ENCODE measurements around the gene ANKRD37. TPM values are rescaled to one million over a fixed set of nuclear protein-coding genes. Genes with fewer than 3 reads are reported as not detected.

Gene ANKRD37
- total and polyA plus RNA-seq, 2 donors (not counting 3 experiments of a cell fraction or from before 2014, with no cell fraction given), result 4.0 to 5.8 TPM

DNA sequence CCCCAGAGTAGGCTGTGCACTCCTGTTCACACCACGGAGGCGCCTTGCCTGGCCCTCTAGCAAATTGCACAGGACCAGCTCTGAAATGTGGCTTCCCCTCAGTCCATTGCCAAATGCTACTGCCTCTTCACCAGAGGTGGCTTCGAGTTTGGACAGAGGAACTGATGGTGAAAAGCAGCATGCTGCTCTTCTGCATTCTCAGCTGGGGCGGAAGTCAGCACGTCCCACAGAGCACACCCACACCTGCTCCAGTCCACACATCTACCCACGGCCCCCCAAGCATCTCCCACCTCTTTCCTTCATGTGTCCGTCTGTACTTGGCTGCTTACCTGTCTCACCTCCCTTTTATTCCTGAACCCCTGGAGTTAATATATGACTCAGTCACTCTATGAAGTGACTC lies 44.4 kb upstream of the ANKRD37 start:
- no peak overlapping the region for H3K9ac ChIP-seq (replicated peaks; ENCODE audit: extremely low read depth, insufficient read depth, low read length)
- POLR2A ChIA-PET, result no interaction called here
- no TSS peak for BruUV-seq (replicated peaks)
- CTCF ChIA-PET, result interaction anchor here (1.5 kb wide), 1 partner anchor 27 kb away, joined by 3 read pairs; no protein-coding TSS in a partner anchor
- H3K4me3 ChIP-seq (replicated peaks in 1 of 3; ENCODE audit: insufficient read depth in 1 of 3, low read depth in 1 of 3, low read length in 3 of 3), result no peak overlapping the region
- no peak overlapping the region for H3K27ac ChIP-seq (ENCODE audit: insufficient read depth, low read depth, low read length)
- intact Hi-C loops (cut with micrococcal nuclease), result no loop called here
- no peak for FAIRE-seq
- H2AFZ ChIP-seq (ENCODE audit: low read depth, low read length), result no peak overlapping the region
- dilution Hi-C loops (cut with MboI; ENCODE audit: extremely low pct_ligation_motif_present, low sequenced_read_pairs), result no loop called here
- no peaks in the 10 kb centered on the region for H3K9me1 ChIP-seq (replicated peaks; ENCODE audit: control insufficient read depth, extremely low read depth, insufficient read depth, low read length)
- no peaks in the 10 kb centered on the region for H4K20me1 ChIP-seq (replicated peaks; ENCODE audit: control insufficient read depth, extremely low read depth, insufficient read depth, low read length)
- peaks cover 0 to 7% of the 10 kb centered on the region in 2 experiments for H3K36me3 ChIP-seq (ENCODE audit: control insufficient read depth in 2 of 2, extremely low read depth in 1 of 2, insufficient read depth in 2 of 2, low read length in 2 of 2)
- no peak for TF ChIP-seq FOS (IDR thresholded peaks at IDR 0.05; ENCODE audit: borderline replicate concordance, insufficient read depth, low read length)
- TF ChIP-seq, protein P1, sequence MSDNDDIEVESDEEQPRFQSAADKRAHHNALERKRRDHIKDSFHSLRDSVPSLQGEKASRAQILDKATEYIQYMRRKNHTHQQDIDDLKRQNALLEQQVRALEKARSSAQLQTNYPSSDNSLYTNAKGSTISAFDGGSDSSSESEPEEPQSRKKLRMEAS (IDR thresholded peaks at IDR 0.05; ENCODE audit: insufficient read depth, insufficient read length), result no peak
- TF ChIP-seq GATA2 (IDR thresholded peaks at IDR 0.05; ENCODE audit: insufficient read depth, insufficient read length, low read depth, low read length), result no peak
- TF ChIP-seq, protein P2, sequence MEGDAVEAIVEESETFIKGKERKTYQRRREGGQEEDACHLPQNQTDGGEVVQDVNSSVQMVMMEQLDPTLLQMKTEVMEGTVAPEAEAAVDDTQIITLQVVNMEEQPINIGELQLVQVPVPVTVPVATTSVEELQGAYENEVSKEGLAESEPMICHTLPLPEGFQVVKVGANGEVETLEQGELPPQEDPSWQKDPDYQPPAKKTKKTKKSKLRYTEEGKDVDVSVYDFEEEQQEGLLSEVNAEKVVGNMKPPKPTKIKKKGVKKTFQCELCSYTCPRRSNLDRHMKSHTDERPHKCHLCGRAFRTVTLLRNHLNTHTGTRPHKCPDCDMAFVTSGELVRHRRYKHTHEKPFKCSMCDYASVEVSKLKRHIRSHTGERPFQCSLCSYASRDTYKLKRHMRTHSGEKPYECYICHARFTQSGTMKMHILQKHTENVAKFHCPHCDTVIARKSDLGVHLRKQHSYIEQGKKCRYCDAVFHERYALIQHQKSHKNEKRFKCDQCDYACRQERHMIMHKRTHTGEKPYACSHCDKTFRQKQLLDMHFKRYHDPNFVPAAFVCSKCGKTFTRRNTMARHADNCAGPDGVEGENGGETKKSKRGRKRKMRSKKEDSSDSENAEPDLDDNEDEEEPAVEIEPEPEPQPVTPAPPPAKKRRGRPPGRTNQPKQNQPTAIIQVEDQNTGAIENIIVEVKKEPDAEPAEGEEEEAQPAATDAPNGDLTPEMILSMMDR (IDR thresholded peaks at IDR 0.05; ENCODE audit: extremely low read depth in 1 of 2, insufficient read depth in 1 of 2, low read depth in 1 of 2, low read length in 2 of 2), result no peak
- TF ChIP-seq POLR2A (IDR thresholded peaks at IDR 0.05; ENCODE audit: low read depth, low read length), result no peak
- no peak for TF ChIP-seq JUN (IDR thresholded peaks at IDR 0.05; ENCODE audit: borderline replicate concordance, insufficient read depth, insufficient read length, low read depth)
- no peak for TF ChIP-seq POLR2AphosphoS5 (IDR thresholded peaks at IDR 0.05; ENCODE audit: insufficient read depth, low read depth, low read length)
- no peak for TF ChIP-seq EZH2 (IDR thresholded peaks at IDR 0.05; ENCODE audit: borderline replicate concordance, low read depth, low read length, severe bottlenecking)
- TF ChIP-seq MYC (IDR thresholded peaks at IDR 0.05; ENCODE audit: low read depth, low read length), result no peak
- H3K79me2 ChIP-seq (ENCODE audit: control insufficient read depth, insufficient read depth, low read length), result no peaks in the 10 kb centered on the region
- no peaks in the 10 kb centered on the region for H3K27me3 ChIP-seq (ENCODE audit: control insufficient read depth in 2 of 2, insufficient read depth in 2 of 2, low read length in 2 of 2)
- H3K4me2 ChIP-seq (ENCODE audit: insufficient read depth, low read length), result no peak overlapping the region
- DNase-seq (ENCODE audit: low read depth, low spot score), result no peak
- peaks cover 1% of the 10 kb centered on the region for H3K4me1 ChIP-seq (ENCODE audit: control insufficient read depth, extremely low read depth, insufficient read depth, low read length)
- H3K9me3 ChIP-seq (replicated peaks; ENCODE audit: control insufficient read depth, insufficient read depth, low read length), result no peaks in the 10 kb centered on the region
